ENCODE results near the gene SNX1. TPM values are rescaled to one million over a fixed set of nuclear protein-coding genes. Genes with fewer than 3 reads are reported as not detected.

SNX1 gene
- total RNA-seq, 2 experiments from 2014 or later = 30.1 to 129 TPM

GRCh38 chr15:64093627-64094417 lies 2.0 kb upstream of the SNX1 start, which contains the start of gene CIAO2A:
CIAO2A (minus strand) TSS chr15:64093838; CDS start chr15:64093768, 70 bp downstream.
- peaks cover 29% of the 10 kb centered on the region for H4K20me1 ChIP-seq (ENCODE audit: insufficient read depth, low read length)
- H2AFZ ChIP-seq (ENCODE audit: low read length) = peak within 1 kb of the TSS; percentile 85
- POLR2A ChIA-PET = interaction anchor here (0.5 to 1.7 kb wide), 13 partner anchors 8 to 590 kb away, joined by 3 to 12 read pairs (median 4); no protein-coding TSS in a partner anchor
- DNase-seq (ENCODE audit: low spot score) = peak; percentile 98
- intact Hi-C loops (cut with micrococcal nuclease; ENCODE audit: unreplicated experiment) = loop anchor here (1.0 to 10.0 kb wide), 3 partner anchors 59 to 619 kb away; partner anchors contain the start of gene PCLAF
- TF ChIP-seq, protein P1, sequence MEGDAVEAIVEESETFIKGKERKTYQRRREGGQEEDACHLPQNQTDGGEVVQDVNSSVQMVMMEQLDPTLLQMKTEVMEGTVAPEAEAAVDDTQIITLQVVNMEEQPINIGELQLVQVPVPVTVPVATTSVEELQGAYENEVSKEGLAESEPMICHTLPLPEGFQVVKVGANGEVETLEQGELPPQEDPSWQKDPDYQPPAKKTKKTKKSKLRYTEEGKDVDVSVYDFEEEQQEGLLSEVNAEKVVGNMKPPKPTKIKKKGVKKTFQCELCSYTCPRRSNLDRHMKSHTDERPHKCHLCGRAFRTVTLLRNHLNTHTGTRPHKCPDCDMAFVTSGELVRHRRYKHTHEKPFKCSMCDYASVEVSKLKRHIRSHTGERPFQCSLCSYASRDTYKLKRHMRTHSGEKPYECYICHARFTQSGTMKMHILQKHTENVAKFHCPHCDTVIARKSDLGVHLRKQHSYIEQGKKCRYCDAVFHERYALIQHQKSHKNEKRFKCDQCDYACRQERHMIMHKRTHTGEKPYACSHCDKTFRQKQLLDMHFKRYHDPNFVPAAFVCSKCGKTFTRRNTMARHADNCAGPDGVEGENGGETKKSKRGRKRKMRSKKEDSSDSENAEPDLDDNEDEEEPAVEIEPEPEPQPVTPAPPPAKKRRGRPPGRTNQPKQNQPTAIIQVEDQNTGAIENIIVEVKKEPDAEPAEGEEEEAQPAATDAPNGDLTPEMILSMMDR (conservative IDR thresholded peaks at IDR 0.05; ENCODE audit: low read length) = no peak
- no peak for TF ChIP-seq EZH2phosphoT487 (IDR thresholded peaks at IDR 0.05; ENCODE audit: borderline replicate concordance, low read depth, low read length)
- no peaks in the 10 kb centered on the region for H3K9me3 ChIP-seq (ENCODE audit: low read length)
- CTCF ChIA-PET (ENCODE audit: unreplicated experiment) = interaction anchor here (0.8 to 1.0 kb wide), 3 partner anchors 26 to 380 kb away, joined by 3 read pairs; no protein-coding TSS in a partner anchor
- H3K27ac ChIP-seq (ENCODE audit: low read depth, low read length, poor library complexity, severe bottlenecking) = peak within 1 kb of the TSS; percentile 75
- H3K4me1 ChIP-seq (ENCODE audit: insufficient read depth, low read length, poor library complexity, severe bottlenecking) = peaks cover 68% of the 10 kb centered on the region
- peaks cover 86% of the 10 kb centered on the region for H3K79me2 ChIP-seq (ENCODE audit: insufficient read depth, low read depth, low read length)
- H3K9me2 ChIP-seq (ENCODE audit: insufficient read depth, low read length) = no peaks in the 10 kb centered on the region
- H3K4me3 ChIP-seq (ENCODE audit: low read depth, low read length, poor library complexity, severe bottlenecking) = peak within 1 kb of the TSS; percentile 85
- BruUV-seq (replicated peaks) = no TSS peak
- peaks cover 12% of the 10 kb centered on the region for H3K36me3 ChIP-seq (ENCODE audit: insufficient read depth, low read length)
- peak within 1 kb of the TSS; percentile 90 for H3K4me2 ChIP-seq (ENCODE audit: low read length)

DNA sequence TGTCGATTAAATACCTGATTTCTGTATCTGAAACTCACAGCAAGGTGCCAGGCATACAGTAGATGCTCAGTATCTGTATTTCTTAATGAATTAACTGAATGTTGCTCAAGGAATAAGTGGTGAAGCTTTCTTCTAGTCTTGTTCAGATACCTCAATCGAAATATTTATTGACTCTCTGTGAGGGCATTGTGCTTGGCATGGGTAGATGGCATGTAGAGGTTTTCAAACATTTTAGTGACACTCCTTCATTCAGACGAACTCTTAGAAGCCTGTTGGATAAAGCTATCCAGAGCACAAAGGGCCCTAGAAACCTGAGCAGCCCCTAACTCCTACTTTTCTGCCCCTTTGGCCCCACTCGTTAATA lies 369 bp upstream of the SNX1 start:
- TF ChIP-seq, protein P1 (conservative IDR thresholded peaks at IDR 0.05; ENCODE audit: low read length) = no peak
- no peak for TF ChIP-seq EZH2phosphoT487 (IDR thresholded peaks at IDR 0.05; ENCODE audit: borderline replicate concordance, low read depth, low read length)
- Histone ChIP-seq H3K9me3 (ENCODE audit: low read length) (no peaks in the 10 kb centered on the region), H3K4me1 (ENCODE audit: insufficient read depth, low read length, poor library complexity, severe bottlenecking) (peaks cover 52% of the 10 kb centered on the region), H3K36me3 (ENCODE audit: insufficient read depth, low read length) (peaks cover 11% of the 10 kb centered on the region), H2AFZ (ENCODE audit: low read length) (peak overlapping the region; percentile 66; the same call in 1 of the 2 replicates), H3K27ac (ENCODE audit: low read depth, low read length, poor library complexity, severe bottlenecking) (peak overlapping the region; percentile 75), H3K4me3 (ENCODE audit: low read depth, low read length, poor library complexity, severe bottlenecking) (peak overlapping the region; percentile 85), H4K20me1 (ENCODE audit: insufficient read depth, low read length) (peaks cover 29% of the 10 kb centered on the region), H3K9me2 (ENCODE audit: insufficient read depth, low read length) (no peaks in the 10 kb centered on the region), H3K79me2 (ENCODE audit: insufficient read depth, low read depth, low read length) (peaks cover 86% of the 10 kb centered on the region), H3K4me2 (ENCODE audit: low read length) (peak overlapping the region; percentile 71)
- CTCF ChIA-PET (ENCODE audit: unreplicated experiment) = interaction anchor here (1.1 kb wide), 1 partner anchor 58 kb away, joined by 4 read pairs; no protein-coding TSS in a partner anchor
- no TSS peak for BruUV-seq (replicated peaks)
- POLR2A ChIA-PET = interaction anchor here (0.9 to 1.5 kb wide), 3 partner anchors 15 to 58 kb away, joined by 3 to 6 read pairs (median 3); no protein-coding TSS in a partner anchor
- intact Hi-C loops (cut with micrococcal nuclease; ENCODE audit: unreplicated experiment) = loop anchor here (10.0 kb wide), 1 partner anchor 621 kb away; no protein-coding TSS in a partner anchor
- DNase-seq (ENCODE audit: low spot score) = no peak

Measured in OCI-LY7 (cell line).